GM19463 (cell line): ENCODE data around the gene PEPD.

Experiments
- ATAC-seq: cut with Tn5 transposase; IDR thresholded peaks from one replicate; pipeline ENCODE4 v1.9.1; 2021; ENCODE audit warnings: mild to moderate bottlenecking, moderate library complexity; ENCODE audit not compliant: unreplicated experiment

PEPD gene

DNA sequence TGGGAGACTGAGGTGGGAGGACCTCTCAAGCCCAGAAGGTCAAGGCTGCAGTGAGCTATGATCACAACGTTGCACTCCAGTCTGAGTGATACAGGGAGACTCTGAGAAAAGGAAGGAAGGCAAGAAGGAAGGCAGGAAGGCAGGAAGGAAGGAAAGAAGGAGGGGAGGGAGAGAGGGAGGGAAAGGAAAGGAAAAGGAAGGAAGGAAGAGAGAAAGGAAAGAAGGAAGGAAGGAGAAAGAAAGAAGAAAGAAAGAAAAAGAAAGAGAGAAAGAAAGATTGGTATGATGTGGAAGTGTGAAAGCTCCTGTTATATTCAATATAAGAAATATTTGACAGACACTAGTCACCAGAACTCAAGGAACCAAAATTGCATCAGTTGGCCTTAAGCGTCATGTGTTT, 180.6 kb downstream of the PEPD start:
- ATAC-seq = no peak

DNA sequence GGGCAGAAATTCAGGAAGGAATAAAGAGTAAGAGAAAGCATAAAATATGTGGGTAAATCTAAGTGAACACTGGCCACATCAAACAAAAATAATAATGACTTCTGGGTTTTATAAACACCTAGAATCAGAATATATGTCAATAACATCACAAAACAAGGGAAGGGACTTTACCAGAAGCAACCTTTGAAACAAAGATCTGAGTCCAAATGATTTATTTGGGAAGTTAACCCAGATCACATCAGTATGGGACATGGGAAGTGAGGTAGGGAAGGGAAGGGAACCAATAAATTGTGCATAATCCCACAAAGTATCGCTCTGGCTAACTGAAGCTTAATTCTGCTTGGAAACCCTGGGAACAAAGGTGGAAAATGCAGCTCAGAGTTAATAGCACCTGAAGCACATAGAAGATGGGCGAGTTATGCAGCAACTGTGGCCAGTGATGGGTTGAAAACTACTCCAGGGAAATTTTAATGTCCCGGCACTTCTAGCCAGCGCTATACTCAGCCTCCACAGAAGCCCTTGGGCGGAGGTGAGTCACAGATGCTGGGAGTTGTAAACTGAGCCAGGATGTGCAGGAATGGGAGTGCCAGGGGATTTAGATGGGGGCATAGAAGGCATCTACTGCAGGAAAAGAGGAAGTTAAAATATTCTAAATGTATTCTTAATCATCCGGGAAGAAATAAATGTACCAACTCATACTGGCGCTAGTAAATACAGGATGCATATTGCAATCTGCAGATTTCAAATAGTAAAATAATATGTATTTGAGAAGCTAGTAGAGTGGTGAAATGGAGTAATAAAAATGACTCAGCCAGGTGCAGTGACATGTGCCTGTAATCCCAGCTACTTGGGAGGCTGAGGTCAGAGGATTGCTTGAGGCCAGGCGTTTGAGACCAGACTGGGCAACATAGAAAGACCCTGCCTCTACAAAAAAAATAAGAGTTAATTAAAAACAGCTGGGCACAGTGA, 182.3 kb downstream of the PEPD start:
- ATAC-seq = no peak
